SK-N-SH treated with all-trans-retinoic acid at 6 μM for 48 hours (cell line): ENCODE data around the gene PCMTD2.

ENCODE experiments used
- ATAC-seq: fragments of 200-7000 bp; cut with Tn5 transposase; 3 replicates; pipeline ENCODE4 v1.9.1; 2020; ENCODE audit warnings: mild to moderate bottlenecking, moderate library complexity
- BACH2 ChIP-seq: fragments of 250-450 bp; sonication (Bioruptor Pico); IDR thresholded peaks from 2 replicates; pipeline ENCODE4 v1.9.0; 2021; ENCODE audit warnings: mild to moderate bottlenecking, borderline replicate concordance
- CREB5 ChIP-seq: fragments of 250-450 bp; sonication (Bioruptor Pico); IDR thresholded peaks from 2 replicates; pipeline ENCODE4 v1.5.1; 2020; ENCODE audit warnings: low read depth, mild to moderate bottlenecking, moderate library complexity
- CSDC2 ChIP-seq: fragments of 250-450 bp; sonication (Bioruptor Pico); IDR thresholded peaks from 2 replicates; pipeline ENCODE4 v1.5.0; 2020; ENCODE audit warnings: mild to moderate bottlenecking, moderate library complexity
- ESRRG ChIP-seq: fragments of 250-450 bp; sonication (Bioruptor Pico); IDR thresholded peaks from 2 replicates; pipeline ENCODE4 v1.6.1; 2021; ENCODE audit warnings: mild to moderate bottlenecking
- GLIS3 ChIP-seq: fragments of 250-450 bp; sonication (Bioruptor Pico); IDR thresholded peaks from 2 replicates; pipeline ENCODE4 v1.5.0; 2020; ENCODE audit warnings: mild to moderate bottlenecking, moderate library complexity
- ISL1 ChIP-seq: fragments of 250-450 bp; sonication (Bioruptor Pico); IDR thresholded peaks from 2 replicates; pipeline ENCODE4 v2.1.2; 2022; ENCODE audit warnings: mild to moderate bottlenecking, moderate library complexity
- OSR1 ChIP-seq: fragments of 250-450 bp; sonication (Bioruptor Pico); IDR thresholded peaks from 2 replicates; pipeline ENCODE4 v1.8.0; 2022; ENCODE audit warnings: moderate library complexity, mild to moderate bottlenecking, inconsistent platforms
- PATZ1 ChIP-seq: fragments of 250-450 bp; sonication (Bioruptor Pico); IDR thresholded peaks from 2 replicates; pipeline ENCODE4 v1.8.0; 2020; ENCODE audit warnings: mild to moderate bottlenecking, moderate library complexity, borderline replicate concordance
- RARB ChIP-seq: fragments of 250-450 bp; sonication (Bioruptor Pico); IDR thresholded peaks from 2 replicates; pipeline ENCODE4 v1.8.0; 2021; ENCODE audit warnings: mild to moderate bottlenecking, moderate library complexity
- TCF4 ChIP-seq: fragments of 250-450 bp; sonication (Bioruptor Pico); IDR thresholded peaks from 2 replicates; pipeline ENCODE4 v1.8.0; 2021; ENCODE audit warnings: mild to moderate bottlenecking, moderate library complexity, borderline replicate concordance
- TSHZ2 ChIP-seq: fragments of 250-450 bp; sonication (Bioruptor Pico); IDR thresholded peaks from 2 replicates; pipeline ENCODE4 v1.5.0; 2020; ENCODE audit warnings: mild to moderate bottlenecking, moderate library complexity
- ZC3H10 ChIP-seq: fragments of 250-450 bp; sonication (Bioruptor Pico); IDR thresholded peaks from 2 replicates; pipeline ENCODE4 v1.5.1; 2021; ENCODE audit warnings: mild to moderate bottlenecking, moderate library complexity
- ZFP3 ChIP-seq: fragments of 250-450 bp; sonication (Bioruptor Pico); IDR thresholded peaks from 2 replicates; pipeline ENCODE4 v1.5.0; 2020; ENCODE audit warnings: mild to moderate bottlenecking, moderate library complexity
- ZFP30 ChIP-seq: fragments of 450-650 bp; formaldehyde crosslinking; IDR thresholded peaks from 2 replicates; pipeline ENCODE4 v1.5.0; 2022; ENCODE audit warnings: mild to moderate bottlenecking, moderate library complexity
- ZNF565 ChIP-seq: fragments of 450-650 bp; formaldehyde crosslinking; conservative IDR thresholded peaks from 2 replicates; pipeline ENCODE4 v1.5.0; 2020; ENCODE audit warnings: low read depth, mild to moderate bottlenecking, moderate library complexity

Gene PCMTD2

GRCh38 chr20:64207641-64208590, 47.6 kb upstream of the PCMTD2 start (continued):
- no peak for TF ChIP-seq ZFP30

GRCh38 chr20:64209148-64209547, 46.4 kb upstream of the PCMTD2 start:
- TF ChIP-seq ZNF565 (CRISPR knock-in tag) (no peak), BACH2 (CRISPR knock-in tag) (no peak), TSHZ2 (CRISPR knock-in tag) (no peak), GLIS3 (CRISPR knock-in tag) (no peak), ZC3H10 (CRISPR knock-in tag) (no peak), ISL1 (CRISPR knock-in tag) (no peak)

GRCh38 chr20:64210656-64211369, 44.7 kb upstream of the PCMTD2 start:
- ATAC-seq = no peak; the same call in 2 of the 3 replicates

More at GRCh38 chr20:64209148-64209547, 46.4 kb upstream of the PCMTD2 start:
- no peak for ATAC-seq

GRCh38 chr20:64211874-64212658, 43.5 kb upstream of the PCMTD2 start:
- ATAC-seq = no peak
- TF ChIP-seq ESRRG = no peak
- TF ChIP-seq ZFP30 = no peak
- no peak for TF ChIP-seq OSR1 (CRISPR knock-in tag)
- TF ChIP-seq ZFP3 (CRISPR knock-in tag) = no peak
- TF ChIP-seq CREB5 = no peak
- no peak for TF ChIP-seq TSHZ2 (CRISPR knock-in tag)
- no peak for TF ChIP-seq TCF4 (CRISPR knock-in tag)
- TF ChIP-seq PATZ1 (CRISPR knock-in tag) = no peak
- TF ChIP-seq RARB = no peak

More at GRCh38 chr20:64210656-64211369, 44.7 kb upstream of the PCMTD2 start:
- TF ChIP-seq ZFP30 = no peak
- TF ChIP-seq CSDC2 (CRISPR knock-in tag) = no peak
